ENCODE measurements around the gene ACAN. TPM values are rescaled to one million over a fixed set of nuclear protein-coding genes. Genes with fewer than 3 reads are reported as not detected.

ACAN gene
- total and polyA plus RNA-seq, 9 of the 15 experiments (the other 6 are each of a cell fraction or from before 2014, with no cell fraction given): not detected

DNA sequence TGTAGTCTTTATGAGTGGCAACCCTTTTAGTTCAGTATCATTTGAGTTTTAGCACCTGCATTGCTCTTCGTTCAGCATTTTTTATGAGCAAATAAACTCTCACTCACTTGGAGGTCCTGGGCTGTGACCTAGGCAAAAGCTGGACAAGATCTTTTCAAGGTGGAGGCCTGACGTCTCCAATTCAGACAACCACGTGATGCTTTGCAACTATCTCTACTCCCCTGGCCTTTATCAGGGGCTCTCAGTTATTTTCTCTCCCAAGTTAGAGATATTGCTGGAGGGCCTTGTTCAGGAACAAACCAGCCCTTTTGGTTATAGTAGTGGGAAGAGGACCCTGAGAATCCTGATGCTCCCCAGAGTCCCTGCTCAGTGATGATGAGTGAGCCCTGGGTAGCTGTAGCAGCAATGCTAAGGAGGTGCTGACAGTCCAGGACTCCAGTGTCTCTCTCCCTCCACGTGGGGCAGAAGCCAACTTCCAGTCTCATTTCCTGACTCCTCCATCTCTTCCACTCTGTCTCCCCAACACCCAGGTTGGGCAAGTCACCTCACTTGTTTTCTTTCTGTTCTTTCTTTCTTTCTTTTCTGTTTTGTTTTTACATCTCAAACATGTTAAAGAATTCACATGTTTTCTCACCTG is 61.7 kb downstream of the ACAN start (continued):
- TF ChIP-seq ZNF830 (CRISPR knock-in tag; IDR thresholded peaks at IDR 0.05) (no peak), IRF2 (CRISPR knock-in tag; IDR thresholded peaks at IDR 0.05) (no peak), ZNF766 (CRISPR knock-in tag; conservative IDR thresholded peaks at IDR 0.05) (0 out of 2 replicates have a peak, but pooled peaks have one; percentile 24), ELF4 (CRISPR knock-in tag; IDR thresholded peaks at IDR 0.05) (0 out of 2 replicates have a peak, but pooled peaks have one; percentile 11), NR2F6 (CRISPR knock-in tag; IDR thresholded peaks at IDR 0.05) (no peak), EP300 (IDR thresholded peaks at IDR 0.05; ENCODE audit: low read length) (peak; percentile 34; the same call in 1 of the 2 replicates), TAL1 (IDR thresholded peaks at IDR 0.05) (peak; percentile 48; the same call in 1 of the 2 replicates), JUNB (CRISPR knock-in tag; conservative IDR thresholded peaks at IDR 0.05) (no peak), BDP1 (IDR thresholded peaks at IDR 0.05; ENCODE audit: insufficient read depth, insufficient read length) (no peak), HDAC1 (IDR thresholded peaks at IDR 0.05) (0 out of 4 replicates have a peak, but pooled peaks of 1 of the 2 experiments have one; percentile 33)
- TF ChIP-seq, protein P1, sequence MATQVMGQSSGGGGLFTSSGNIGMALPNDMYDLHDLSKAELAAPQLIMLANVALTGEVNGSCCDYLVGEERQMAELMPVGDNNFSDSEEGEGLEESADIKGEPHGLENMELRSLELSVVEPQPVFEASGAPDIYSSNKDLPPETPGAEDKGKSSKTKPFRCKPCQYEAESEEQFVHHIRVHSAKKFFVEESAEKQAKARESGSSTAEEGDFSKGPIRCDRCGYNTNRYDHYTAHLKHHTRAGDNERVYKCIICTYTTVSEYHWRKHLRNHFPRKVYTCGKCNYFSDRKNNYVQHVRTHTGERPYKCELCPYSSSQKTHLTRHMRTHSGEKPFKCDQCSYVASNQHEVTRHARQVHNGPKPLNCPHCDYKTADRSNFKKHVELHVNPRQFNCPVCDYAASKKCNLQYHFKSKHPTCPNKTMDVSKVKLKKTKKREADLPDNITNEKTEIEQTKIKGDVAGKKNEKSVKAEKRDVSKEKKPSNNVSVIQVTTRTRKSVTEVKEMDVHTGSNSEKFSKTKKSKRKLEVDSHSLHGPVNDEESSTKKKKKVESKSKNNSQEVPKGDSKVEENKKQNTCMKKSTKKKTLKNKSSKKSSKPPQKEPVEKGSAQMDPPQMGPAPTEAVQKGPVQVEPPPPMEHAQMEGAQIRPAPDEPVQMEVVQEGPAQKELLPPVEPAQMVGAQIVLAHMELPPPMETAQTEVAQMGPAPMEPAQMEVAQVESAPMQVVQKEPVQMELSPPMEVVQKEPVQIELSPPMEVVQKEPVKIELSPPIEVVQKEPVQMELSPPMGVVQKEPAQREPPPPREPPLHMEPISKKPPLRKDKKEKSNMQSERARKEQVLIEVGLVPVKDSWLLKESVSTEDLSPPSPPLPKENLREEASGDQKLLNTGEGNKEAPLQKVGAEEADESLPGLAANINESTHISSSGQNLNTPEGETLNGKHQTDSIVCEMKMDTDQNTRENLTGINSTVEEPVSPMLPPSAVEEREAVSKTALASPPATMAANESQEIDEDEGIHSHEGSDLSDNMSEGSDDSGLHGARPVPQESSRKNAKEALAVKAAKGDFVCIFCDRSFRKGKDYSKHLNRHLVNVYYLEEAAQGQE (IDR thresholded peaks at IDR 0.05; ENCODE audit: borderline replicate concordance): 0 out of 2 replicates have a peak, but pooled peaks have one; percentile 17
- TF ChIP-seq, protein P1 (CRISPR knock-in tag; IDR thresholded peaks at IDR 0.05; ENCODE audit: low read depth): no peak
- TF ChIP-seq, protein P2, sequence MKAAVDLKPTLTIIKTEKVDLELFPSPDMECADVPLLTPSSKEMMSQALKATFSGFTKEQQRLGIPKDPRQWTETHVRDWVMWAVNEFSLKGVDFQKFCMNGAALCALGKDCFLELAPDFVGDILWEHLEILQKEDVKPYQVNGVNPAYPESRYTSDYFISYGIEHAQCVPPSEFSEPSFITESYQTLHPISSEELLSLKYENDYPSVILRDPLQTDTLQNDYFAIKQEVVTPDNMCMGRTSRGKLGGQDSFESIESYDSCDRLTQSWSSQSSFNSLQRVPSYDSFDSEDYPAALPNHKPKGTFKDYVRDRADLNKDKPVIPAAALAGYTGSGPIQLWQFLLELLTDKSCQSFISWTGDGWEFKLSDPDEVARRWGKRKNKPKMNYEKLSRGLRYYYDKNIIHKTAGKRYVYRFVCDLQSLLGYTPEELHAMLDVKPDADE (conservative IDR thresholded peaks at IDR 0.05; ENCODE audit: control insufficient read depth, low read depth, low read length): no peak
- TF ChIP-seq, protein P3, sequence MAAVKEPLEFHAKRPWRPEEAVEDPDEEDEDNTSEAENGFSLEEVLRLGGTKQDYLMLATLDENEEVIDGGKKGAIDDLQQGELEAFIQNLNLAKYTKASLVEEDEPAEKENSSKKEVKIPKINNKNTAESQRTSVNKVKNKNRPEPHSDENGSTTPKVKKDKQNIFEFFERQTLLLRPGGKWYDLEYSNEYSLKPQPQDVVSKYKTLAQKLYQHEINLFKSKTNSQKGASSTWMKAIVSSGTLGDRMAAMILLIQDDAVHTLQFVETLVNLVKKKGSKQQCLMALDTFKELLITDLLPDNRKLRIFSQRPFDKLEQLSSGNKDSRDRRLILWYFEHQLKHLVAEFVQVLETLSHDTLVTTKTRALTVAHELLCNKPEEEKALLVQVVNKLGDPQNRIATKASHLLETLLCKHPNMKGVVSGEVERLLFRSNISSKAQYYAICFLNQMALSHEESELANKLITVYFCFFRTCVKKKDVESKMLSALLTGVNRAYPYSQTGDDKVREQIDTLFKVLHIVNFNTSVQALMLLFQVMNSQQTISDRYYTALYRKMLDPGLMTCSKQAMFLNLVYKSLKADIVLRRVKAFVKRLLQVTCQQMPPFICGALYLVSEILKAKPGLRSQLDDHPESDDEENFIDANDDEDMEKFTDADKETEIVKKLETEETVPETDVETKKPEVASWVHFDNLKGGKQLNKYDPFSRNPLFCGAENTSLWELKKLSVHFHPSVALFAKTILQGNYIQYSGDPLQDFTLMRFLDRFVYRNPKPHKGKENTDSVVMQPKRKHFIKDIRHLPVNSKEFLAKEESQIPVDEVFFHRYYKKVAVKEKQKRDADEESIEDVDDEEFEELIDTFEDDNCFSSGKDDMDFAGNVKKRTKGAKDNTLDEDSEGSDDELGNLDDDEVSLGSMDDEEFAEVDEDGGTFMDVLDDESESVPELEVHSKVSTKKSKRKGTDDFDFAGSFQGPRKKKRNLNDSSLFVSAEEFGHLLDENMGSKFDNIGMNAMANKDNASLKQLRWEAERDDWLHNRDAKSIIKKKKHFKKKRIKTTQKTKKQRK (IDR thresholded peaks at IDR 0.05; ENCODE audit: borderline replicate concordance, low read depth, low read length): no peak
- TF ChIP-seq, protein P4, sequence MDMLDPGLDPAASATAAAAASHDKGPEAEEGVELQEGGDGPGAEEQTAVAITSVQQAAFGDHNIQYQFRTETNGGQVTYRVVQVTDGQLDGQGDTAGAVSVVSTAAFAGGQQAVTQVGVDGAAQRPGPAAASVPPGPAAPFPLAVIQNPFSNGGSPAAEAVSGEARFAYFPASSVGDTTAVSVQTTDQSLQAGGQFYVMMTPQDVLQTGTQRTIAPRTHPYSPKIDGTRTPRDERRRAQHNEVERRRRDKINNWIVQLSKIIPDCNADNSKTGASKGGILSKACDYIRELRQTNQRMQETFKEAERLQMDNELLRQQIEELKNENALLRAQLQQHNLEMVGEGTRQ (CRISPR knock-in tag; IDR thresholded peaks at IDR 0.05): peak; percentile 73

All from K562 (cell line).